Right lobe of liver (tissue), 6 donors: Measurements from ENCODE around the gene COL5A1. TPM values are rescaled to one million over a fixed set of nuclear protein-coding genes. Genes with fewer than 3 reads are reported as not detected.

Experiments used
- ATAC-seq, 4 donors: fragments of 200-7000 bp; cut with Tn5 transposase; one replicate each; pipeline ENCODE4 v1.9.1; 2020; ENCODE audit warnings: mild to moderate bottlenecking in 4 of 4, moderate library complexity in 4 of 4
- DNase-seq, 3 donors: peaks; one replicate each; pipeline ENCODE4 v3.0.0-alpha.2; 2020
- H3K27ac ChIP-seq, 3 donors: fragments of 200-600 bp; one replicate each; pipeline ENCODE4 v1.8.0; 2022
- H3K27me3 ChIP-seq, 2 donors: fragments of 200-600 bp; one replicate each; pipeline ENCODE4 v1.8.0; 2022
- H3K36me3 ChIP-seq, 4 donors: fragments of 200-600 bp; sonication (generic) in 1 of 4; one replicate each; pipeline versions ENCODE4 v1.5.1 to v1.8.0; 2017 to 2022; ENCODE audit warnings: control low read depth in 1 of 4
- H3K4me1 ChIP-seq, 4 donors: fragments of 200-600 bp; sonication (generic) in 1 of 4; one replicate each; pipeline versions ENCODE4 v1.5.1 to v1.8.0; 2017 to 2022; ENCODE audit warnings: control low read depth in 1 of 4
- H3K4me3 ChIP-seq, 3 donors: fragments of 200-600 bp; one replicate each; pipeline ENCODE4 v1.8.0; 2022
- H3K9me3 ChIP-seq, 4 donors: fragments of 200-600 bp; sonication (generic) in 1 of 4; one replicate each; pipeline versions ENCODE4 v1.5.1 to v1.8.0; 2017 to 2022; ENCODE audit warnings: control low read depth in 1 of 4
- CTCF ChIP-seq, 4 donors: fragments of 200-600 bp in 3 of 4; fragments of 450-650 bp in 1 of 4; IDR thresholded peaks; one replicate each; pipeline versions ENCODE4 v1.5.1 to v1.8.0; 2016 to 2022; ENCODE audit warnings: antibody characterized with exemption in 4 of 4, mild to moderate bottlenecking in 2 of 4
- POLR2A ChIP-seq: fragments of 450-650 bp; IDR thresholded peaks from one replicate; pipeline ENCODE4 v1.6.1; 2017; ENCODE audit warnings: antibody characterized with exemption, mild to moderate bottlenecking
- WGBS: methylation state at CpG from one replicate; pipeline ENCODE4 v1.1.6; 2018; ENCODE audit warnings: low coverage, low lambda C conversion rate; ENCODE audit not compliant: insufficient coverage; ENCODE audit errors: missing lambda C conversion rate; 5-methylcytosine and 5-hydroxymethylcytosine counted together
- intact Hi-C, 2 donors: fragments of 100-400 bp; cut with DNase I; formaldehyde crosslinking; loops; one replicate each; pipeline versions ENCODE4 v1.11.2 to v1.14.1; 2022
- total RNA-seq, 6 experiments: library from RNA; depleted of rRNA in 2 of 6; stranded (reverse); fragments of >200 nt in 2 of 6; fragmentation: NEBNext Ultra II Directional in 3 of 6; extraction: Animal tissue kit (Norgen Biotek cat#: 25700) in 3 of 6; gene quantifications; one replicate each; pipeline versions ENCODE4 v1.1.0 to v1.2.4, GENCODE V29; 2016 to 2023
- donor health status: DM: no; HTN: yes; CAD: no.
- donor health status: DM: no; HTN: no; CAD: no.
- donor health status: DM: no; HTN: no; CAD: no.
- donor health status: DM: no; HTN: yes; CAD: no.
- donor health status: DM: no; HTN: yes; CAD: no.

COL5A1 gene
- total RNA-seq, 6 experiments from 2014 or later = 1.5 to 17.0 (median 7.7) TPM

- no peak overlapping the region for H3K4me3 ChIP-seq
- ATAC-seq (no peak), DNase-seq (peak in 1 of 3 donors; percentile 40)
- no peaks in the 10 kb centered on the region for H3K4me1 ChIP-seq
- no peak for TF ChIP-seq POLR2A
- no peak for TF ChIP-seq CTCF (IDR thresholded peaks at IDR 0.05)
- no peak overlapping the region for H3K27ac ChIP-seq
- no peaks in the 10 kb centered on the region for H3K9me3 ChIP-seq
- 61% methylated on average over 7 of the region's 17 CpGs for WGBS
- H3K27me3 ChIP-seq = no peaks in the 10 kb centered on the region
- H3K36me3 ChIP-seq = no peaks in the 10 kb centered on the region
- intact Hi-C loops = no loop called here
Observed at GRCh38 chr9:134688661-134689320, 47.2 kb downstream of the COL5A1 start.

GRCh38 chr9:134689321-134690181 lies 47.9 kb downstream of the COL5A1 start:
- no peaks in the 10 kb centered on the region for H3K36me3 ChIP-seq
- ATAC-seq = peak; percentile 74 to 89 (median 84)
- H3K9me3 ChIP-seq = no peaks in the 10 kb centered on the region
- DNase-seq = peak in 2 of 3 donors; percentile 62 to 71
- TF ChIP-seq CTCF (IDR thresholded peaks at IDR 0.05) = peak; percentile 45 to 83 (median 61)
- TF ChIP-seq POLR2A = no peak
- H3K27ac ChIP-seq = no peak overlapping the region
- no peaks in the 10 kb centered on the region for H3K27me3 ChIP-seq
- intact Hi-C loops = loop anchor here (5.0 to 10.0 kb wide), 2 partner anchors 43 to 725 kb away; no protein-coding TSS in a partner anchor
- no peaks in the 10 kb centered on the region for H3K4me1 ChIP-seq
- H3K4me3 ChIP-seq = no peak overlapping the region
- WGBS = 14% methylated on average over 8 of the region's 20 CpGs

GRCh38 chr9:134690301-134690751 lies 48.7 kb downstream of the COL5A1 start:
- ATAC-seq = no peak
- Histone ChIP-seq H3K4me1 (no peaks in the 10 kb centered on the region), H3K27me3 (no peaks in the 10 kb centered on the region), H3K27ac (no peak overlapping the region), H3K36me3 (no peaks in the 10 kb centered on the region), H3K9me3 (no peaks in the 10 kb centered on the region), H3K4me3 (no peak overlapping the region)
- TF ChIP-seq CTCF (IDR thresholded peaks at IDR 0.05) (no peak), POLR2A (no peak)
- DNase-seq = no peak
- WGBS = 40% methylated on average over 2 of the region's 15 CpGs
- intact Hi-C loops = loop anchor here (5.0 to 10.0 kb wide), 2 partner anchors 42 to 724 kb away; no protein-coding TSS in a partner anchor

GRCh38 chr9:134690946-134691694 lies 49.5 kb downstream of the COL5A1 start:
- DNase-seq (peak in 1 of 3 donors; percentile 44), ATAC-seq (peak in 2 of 4 donors; percentile 14 to 29)
- Histone ChIP-seq H3K4me1 (no peaks in the 10 kb centered on the region), H3K27me3 (no peaks in the 10 kb centered on the region), H3K27ac (no peak overlapping the region), H3K4me3 (no peak overlapping the region), H3K9me3 (no peaks in the 10 kb centered on the region), H3K36me3 (no peaks in the 10 kb centered on the region)
- 57% methylated on average over 22 of the region's 31 CpGs for WGBS
- TF ChIP-seq POLR2A = no peak
- no peak for TF ChIP-seq CTCF (IDR thresholded peaks at IDR 0.05)
- intact Hi-C loops = loop anchor here (5.0 to 10.0 kb wide), 2 partner anchors 41 to 724 kb away; no protein-coding TSS in a partner anchor
